Fibroblast of upper back skin (primary cell): ENCODE data around the gene TNS3.

Experiments
- DNase-seq: peaks from one replicate; pipeline ENCODE4 v3.0.0-alpha.2; 2013

The TNS3 gene

GRCh38 chr7:47580811-47581331 is 1.0 kb downstream of the TNS3 start:
- DNase-seq, result no peak

- DNase-seq, result no peak
These were observed 1.7 kb downstream of the TNS3 start for GRCh38 chr7:47580175-47580706.

DNA sequence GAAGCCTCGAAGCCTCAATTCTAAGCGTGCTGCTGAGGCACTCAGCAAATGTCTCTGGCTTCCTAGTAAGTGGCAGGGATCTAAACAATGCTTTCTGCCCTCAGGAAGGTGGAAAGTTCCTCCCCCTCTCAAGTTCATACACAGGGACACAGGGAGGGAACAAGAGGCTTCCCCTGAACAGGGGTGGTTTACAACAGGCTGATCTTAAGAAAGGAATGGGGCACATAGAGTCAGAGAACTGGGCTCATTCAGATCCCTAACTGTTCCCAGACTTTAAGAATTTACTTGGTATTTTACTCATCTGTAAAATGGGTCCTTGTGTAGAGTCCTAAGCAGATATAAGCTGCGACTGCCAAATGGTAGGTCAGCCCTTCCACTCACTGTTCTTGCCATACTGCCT is 2.5 kb downstream of the TNS3 start:
- no peak for DNase-seq

DNA sequence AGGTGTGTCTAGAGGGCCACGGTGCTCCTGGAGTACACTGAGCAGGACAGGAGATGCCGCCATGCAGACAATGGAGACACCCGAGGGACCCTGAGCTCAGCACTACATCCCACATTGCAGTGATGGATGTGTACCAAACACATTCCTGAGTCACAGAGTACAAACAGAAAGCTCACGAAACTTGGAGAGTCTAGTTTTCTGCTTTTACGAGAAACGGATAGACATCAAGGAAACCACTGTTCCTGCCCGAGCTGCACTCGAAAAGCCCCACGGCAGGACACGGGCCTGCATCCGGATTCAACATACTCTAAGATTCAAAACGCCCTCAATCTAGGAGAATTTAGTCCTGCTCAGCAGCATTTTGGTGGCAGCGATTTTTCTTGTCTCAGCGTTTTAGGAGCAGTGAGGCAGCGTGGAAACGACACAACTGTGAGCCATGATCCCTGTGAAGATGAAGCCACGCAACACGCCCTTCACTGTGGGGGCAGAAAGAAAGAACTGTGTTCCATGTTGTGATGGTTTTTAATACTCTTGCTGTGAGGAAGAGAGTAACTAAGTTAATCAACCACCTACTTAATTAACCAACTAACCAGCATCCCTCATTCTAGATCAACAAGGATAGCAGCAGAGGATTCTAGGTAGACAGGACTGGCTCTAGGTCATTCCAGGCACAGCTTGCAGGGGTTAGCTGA is 3.2 kb downstream of the TNS3 start:
- peak; percentile 80 for DNase-seq

GRCh38 chr7:47577321-47577919 is 4.5 kb downstream of the TNS3 start:
- DNase-seq, result no peak

- no peak for DNase-seq
These were observed 5.0 kb downstream of the TNS3 start for GRCh38 chr7:47576866-47577306.

GRCh38 chr7:47576031-47576865 is 5.7 kb downstream of the TNS3 start:
- peak; percentile 87 for DNase-seq

GRCh38 chr7:47574482-47575329 is 7.2 kb downstream of the TNS3 start:
- DNase-seq, result no peak

DNA sequence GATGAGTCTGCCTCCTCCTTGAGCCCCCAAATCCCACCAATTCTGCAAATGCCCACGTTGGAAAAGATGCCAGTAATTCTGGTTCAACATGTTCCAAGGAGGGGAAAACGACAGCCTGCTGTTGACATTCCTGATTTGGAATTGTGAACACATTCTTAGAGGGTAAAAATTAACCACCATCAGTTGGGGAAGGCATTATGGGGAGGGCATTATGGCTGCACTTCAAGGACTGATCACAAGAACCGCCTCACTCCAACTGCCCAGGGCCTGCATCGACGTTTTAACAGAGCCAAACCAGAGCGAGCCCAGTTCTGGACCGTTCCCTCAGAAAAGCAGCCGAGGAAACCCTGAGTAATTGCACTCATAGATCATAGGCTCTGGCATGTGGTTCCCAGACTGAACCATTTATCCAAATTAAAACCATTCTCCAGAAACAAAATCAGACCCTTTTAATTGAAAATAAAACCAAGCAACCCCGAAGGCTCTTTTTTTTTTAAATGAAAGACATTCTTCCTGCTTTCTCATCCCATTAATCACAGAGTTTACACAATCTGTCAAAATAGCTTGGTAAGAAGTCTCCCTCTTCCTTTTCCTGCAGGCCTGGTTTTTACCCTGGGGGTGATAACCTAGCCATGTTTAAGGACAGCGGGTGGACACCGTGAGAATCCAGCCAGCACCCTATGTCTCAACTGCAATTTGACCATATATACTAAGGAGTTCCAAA is 8.0 kb downstream of the TNS3 start:
- DNase-seq, result peak; percentile 96

GRCh38 chr7:47572939-47573757 is 8.8 kb downstream of the TNS3 start:
- DNase-seq, result no peak

DNA sequence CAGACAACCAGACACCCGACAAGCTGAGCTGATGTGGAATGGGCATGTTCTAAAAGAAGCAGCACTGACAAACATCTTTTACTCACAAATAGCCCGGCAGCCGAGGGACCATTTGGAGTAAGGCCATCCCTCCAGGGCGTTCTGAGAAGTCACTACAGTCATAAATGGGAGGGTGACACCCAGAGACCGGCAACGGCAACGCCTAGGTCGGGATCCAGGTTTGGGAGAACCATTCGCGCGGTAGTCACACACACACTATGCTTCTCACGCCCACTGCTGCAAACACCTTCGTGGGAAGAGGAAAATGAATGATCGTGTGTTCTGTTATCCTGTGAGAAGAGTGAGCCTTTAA is 9.8 kb downstream of the TNS3 start:
- no peak for DNase-seq

DNA sequence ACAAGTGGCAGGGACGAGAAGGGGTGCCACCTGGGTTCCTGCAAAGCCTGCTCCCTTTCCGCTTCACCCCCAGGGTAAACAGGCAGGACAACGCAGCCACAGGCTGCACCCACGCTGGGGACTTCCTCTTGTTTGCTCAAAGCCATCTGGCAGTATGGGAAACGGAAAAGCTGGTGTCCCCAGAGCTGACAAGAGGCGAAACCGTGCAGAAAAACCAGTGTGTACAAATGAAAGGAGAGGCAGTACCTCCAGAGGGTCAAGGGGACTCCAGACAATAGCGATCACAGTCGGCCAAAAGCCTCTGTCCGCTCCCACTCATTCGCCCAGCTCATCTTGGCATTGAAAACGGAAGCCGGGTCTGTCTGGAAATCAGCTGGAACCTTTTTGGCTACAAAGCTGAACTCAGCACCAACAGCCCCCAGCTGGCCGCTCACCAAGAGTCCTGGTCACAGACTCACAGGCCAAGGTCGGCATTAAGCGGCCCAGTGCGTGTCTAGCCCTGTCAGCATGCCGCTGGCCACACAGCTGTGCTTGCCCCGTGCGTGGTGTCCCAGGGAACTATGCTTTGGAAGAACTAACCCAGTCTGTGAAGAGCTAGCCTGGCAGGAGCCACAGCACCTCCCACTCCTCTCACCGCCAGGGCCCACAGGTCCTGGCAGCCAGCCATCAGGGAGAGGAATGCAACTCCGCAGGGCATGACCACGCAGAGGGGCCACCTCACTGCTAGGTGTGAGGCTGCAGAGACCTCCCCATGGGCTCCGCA is 10.4 kb downstream of the TNS3 start:
- peak; percentile 70 for DNase-seq

DNA sequence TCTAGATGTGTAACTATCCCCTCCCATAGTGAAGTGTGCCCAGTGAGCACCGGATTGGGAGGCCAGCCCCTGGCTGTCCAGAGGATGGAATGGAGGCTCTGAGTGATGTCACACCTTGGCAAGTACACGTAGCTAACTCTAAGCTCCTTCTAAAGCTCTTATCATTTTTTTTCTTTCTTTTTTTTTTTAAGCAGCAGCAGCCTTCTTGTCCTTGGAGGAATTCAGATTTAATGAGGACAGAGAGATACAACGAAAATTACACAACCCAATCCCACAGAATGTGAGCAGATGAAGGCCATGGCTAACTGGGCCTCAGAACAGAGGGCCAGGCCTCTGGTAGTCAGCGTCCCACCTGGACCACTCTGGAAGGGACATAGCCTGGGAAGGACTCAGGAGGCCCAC is 11.3 kb downstream of the TNS3 start:
- peak; percentile 52 for DNase-seq

DNA sequence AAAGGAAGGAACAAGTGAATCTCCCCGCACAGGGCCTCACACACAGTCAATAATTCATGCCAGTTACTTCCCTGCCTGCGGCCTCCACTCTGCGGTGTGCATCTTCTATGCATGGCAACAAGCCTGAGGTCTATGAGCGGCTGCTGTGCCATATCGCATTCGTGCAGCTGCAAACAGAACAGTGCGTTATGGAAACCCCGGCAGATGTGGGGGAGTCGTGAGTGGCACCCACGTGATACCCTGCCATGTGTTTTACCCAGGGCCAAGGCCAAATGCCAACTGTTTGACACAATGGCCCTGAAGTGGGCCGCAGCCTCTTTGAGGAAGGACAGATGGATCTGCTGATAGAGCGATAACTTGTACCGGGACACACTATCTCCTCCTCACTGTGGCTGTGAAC is 13.4 kb downstream of the TNS3 start:
- DNase-seq, result no peak

GRCh38 chr7:47568056-47568455 is 13.9 kb downstream of the TNS3 start:
- no peak for DNase-seq

DNA sequence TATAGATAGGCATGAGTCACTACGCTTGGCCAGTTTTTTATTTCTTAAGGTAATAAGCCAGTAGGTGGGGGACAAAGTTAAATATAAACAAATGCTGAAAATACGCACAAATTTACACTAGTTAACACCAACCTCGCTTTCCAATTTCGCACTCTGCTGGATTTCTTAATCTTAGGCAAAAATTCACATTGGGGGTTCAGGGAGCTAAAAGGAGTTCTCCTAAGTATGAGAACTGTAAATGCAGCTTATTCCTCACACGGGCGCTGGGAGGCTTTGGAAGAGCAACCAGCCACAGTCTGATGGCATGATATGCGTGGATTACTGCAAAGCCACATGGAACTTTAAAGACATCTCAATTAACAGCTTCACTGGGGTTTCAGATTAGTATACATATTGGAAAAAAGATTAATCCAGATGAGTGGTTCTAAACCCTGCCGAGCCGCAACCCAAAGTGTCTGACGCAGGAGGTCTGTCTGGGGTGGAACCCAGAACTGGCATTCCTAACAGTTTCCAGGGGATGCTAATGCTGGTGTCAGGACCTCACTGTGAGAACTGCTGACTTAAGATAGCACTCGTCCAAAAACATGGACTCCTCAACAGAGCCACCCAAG is 16.2 kb downstream of the TNS3 start:
- DNase-seq, result no peak

- no peak for DNase-seq
These were observed 18.4 kb downstream of the TNS3 start for GRCh38 chr7:47563521-47563920.

GRCh38 chr7:47561715-47562446 is 20.0 kb downstream of the TNS3 start:
- no peak for DNase-seq
